ENCODE results near the gene ZNF595.
"Not testable (repeated sequence)": the region's sequence is repeated elsewhere in the genome, so short reads cannot be mapped to it uniquely, and the experiment has no call there.

GRCh38 chr4:11095-11815, 41.9 kb upstream of the ZNF595 start:
- TF ChIP-seq CTCF (IDR thresholded peaks at IDR 0.05); EZH2 (IDR thresholded peaks at IDR 0.05; ENCODE audit: borderline replicate concordance, insufficient read depth, low read depth, low read length, poor library complexity, severe bottlenecking): not testable (repeated sequence)
